Activated CD4-positive, alpha-beta T cell treated with anti-CD3 and anti-CD28 coated beads, Interleukin-10, Interleukin-2, amounts not matched to agents 100 ng/mL and 50 ng/mL, durations not matched to agents 16 hours and 8 hours (primary cell): ENCODE measurements around the gene LUC7L2.
"Not testable (repeated sequence)": the region's sequence is repeated elsewhere in the genome, so short reads cannot be mapped to it uniquely, and the experiment has no call there.

Source experiments
- DNase-seq: peaks from one replicate; pipeline ENCODE4 v3.0.0-alpha.2; 2020

Gene LUC7L2, protein sequence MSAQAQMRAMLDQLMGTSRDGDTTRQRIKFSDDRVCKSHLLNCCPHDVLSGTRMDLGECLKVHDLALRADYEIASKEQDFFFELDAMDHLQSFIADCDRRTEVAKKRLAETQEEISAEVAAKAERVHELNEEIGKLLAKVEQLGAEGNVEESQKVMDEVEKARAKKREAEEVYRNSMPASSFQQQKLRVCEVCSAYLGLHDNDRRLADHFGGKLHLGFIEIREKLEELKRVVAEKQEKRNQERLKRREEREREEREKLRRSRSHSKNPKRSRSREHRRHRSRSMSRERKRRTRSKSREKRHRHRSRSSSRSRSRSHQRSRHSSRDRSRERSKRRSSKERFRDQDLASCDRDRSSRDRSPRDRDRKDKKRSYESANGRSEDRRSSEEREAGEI

DNA sequence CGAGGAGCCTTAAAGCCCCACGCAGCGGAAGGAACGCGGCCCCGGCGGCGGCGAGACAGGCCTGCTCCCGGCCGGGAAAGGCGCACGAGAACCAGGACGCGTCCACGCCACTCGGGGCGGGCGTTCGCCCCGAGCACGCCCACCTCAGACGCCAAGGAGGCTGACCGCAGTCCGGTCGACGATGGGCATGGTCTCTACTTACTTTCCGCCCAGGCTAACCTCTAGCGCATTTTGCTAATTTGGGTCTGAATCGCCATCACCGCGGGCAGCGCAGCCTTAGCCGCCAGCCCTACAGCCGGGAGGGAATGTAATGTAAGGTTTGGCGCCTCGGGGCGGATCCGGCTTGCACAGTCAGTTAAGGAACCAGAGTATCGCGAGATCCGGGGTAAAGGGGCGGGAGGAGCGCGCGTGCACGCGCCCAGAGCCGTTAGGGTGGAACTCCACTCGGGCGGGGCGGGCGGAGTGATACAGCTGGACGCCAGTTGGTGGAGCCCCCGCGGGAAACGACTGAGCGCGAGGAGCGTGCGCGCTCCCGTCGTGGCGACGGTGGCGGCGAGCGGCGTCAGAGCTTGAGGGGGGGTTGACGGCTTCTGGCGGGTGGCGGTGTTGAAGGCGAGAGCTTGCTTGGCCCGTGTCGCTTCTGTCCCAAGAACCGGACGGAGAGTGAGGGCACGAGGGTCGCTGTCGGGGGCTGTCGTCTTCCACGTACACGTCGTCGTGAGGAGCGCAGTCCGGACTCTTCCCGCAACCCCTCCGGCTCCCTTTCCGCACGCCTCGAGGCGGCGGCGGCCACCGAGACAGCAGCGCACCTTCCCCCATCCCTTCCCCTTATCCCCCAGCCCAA lies at the start of gene LUC7L2:
LUC7L2 (plus strand) TSS at position 529 of the 844 bp plus-strand sequence. CDS start 368 bp downstream, outside the sequence.
- DNase-seq, result peak; percentile 99

DNA sequence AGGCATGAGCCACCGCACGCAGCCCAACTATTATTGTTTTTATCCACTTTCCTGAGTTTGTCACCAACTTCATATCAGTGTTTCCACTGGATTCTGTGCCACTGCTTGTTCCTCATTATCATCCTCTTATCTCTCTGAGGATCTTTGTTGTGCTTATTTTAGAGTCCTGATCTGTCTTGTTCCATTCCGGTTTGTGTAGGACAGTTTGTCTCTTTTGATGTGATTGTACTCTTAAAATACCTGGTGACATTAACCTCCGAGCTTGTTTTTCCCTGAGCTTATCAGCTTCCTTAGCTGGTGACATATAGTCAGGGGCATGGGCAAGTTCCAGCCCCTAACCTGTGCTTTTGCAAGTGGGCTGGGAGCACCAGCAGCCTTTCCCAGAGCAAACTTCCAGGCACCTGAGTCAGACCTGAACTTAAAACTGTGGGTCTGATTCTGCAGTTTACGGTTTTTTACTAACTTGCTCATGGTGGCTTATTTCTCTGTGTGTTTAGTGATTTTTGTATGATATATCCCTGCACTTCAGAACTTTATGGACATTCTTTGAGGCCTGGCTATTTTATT lies 41.7 kb upstream of the LUC7L2 start:
- no peak for DNase-seq

DNA sequence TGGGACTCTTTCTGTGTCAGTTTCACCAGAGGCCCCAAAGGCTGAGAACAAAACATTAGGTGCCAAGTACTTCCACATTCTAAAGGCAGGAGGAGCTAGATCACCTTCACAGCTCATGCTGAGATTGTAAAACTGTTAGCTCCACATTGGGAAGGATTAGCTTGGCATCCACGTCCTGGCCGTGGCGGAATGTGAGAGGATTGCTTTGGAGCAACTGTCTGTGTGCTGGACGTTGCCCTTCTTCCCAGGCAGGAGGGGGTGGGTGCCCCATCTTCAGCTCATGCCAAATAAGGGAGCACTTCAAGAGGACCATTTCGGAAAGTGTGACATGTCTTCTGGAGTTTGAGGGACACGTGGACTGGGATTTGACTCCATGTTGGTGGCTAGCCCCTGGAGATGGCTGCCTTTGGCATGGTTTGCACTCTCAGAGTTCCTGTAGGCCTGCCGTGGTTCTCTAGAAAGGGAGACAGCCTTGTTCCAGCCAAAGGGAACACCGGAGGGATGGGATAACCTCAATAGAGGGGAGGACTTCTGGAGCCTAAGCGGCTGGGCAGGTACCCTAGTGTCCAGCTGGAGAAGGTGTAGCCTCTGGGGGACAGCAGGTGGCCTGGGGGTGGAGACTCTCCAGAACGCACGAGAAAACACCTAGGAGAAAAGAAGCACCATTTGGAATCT lies 38.5 kb upstream of the LUC7L2 start:
- DNase-seq, result no peak

DNA sequence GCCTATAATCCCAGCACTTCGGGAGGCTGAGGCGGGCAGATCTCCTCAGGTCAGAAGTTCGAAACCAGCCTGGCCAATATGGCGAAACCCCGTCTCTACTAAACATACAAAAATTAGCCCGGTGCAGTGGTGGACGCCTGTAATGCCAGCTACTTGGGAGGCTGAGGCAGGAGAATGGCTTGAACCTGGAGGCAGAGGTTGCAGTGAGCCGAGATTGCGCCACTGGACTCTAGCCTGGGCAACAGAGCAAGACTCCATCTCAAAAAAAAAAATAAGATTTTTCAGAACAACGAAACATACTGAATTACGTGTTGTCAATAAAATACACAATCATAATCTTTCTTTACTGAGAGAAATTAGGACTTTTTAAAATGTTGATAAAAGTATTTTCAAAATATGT lies 35.0 kb upstream of the LUC7L2 start:
- not testable (repeated sequence) for DNase-seq

DNA sequence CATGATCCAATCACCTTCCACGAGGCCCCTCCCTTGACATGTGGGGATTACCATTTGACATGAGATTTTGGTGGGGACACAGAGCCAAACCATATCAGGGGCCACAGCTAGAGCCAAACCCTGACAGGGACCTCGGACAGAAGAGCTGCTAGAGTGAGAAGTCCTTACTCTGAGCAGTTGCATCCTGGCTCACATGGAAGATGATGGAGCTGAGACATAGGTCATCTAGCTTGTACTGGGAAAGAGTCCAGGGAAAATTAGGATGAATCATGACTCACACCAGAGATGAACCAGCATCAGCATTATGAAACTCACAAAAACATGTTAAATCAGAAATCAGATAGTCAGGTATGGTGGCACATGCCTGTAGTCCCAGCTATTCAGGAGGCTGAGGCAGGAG lies 31.3 kb upstream of the LUC7L2 start:
- DNase-seq, result no peak

DNA sequence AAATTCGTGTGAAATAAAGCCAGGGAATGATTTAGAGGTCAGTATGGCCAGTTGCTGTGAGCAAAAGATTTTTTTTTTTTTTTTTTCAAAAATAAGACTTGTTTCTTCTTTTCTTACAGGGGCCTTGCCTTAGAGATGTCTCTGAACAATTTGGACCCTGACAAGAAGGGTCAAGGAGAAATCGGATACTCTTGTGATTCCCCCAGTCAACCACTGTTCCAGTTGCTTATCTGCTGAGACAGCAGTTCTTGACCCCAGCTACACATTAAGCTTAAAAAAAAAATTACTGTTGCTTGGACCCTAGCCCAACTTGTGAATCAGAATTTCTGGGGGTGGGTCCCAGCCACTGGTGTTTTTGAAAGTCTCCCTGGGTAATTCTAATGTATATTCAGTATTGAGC lies 30.6 kb upstream of the LUC7L2 start:
- DNase-seq, result no peak

DNA sequence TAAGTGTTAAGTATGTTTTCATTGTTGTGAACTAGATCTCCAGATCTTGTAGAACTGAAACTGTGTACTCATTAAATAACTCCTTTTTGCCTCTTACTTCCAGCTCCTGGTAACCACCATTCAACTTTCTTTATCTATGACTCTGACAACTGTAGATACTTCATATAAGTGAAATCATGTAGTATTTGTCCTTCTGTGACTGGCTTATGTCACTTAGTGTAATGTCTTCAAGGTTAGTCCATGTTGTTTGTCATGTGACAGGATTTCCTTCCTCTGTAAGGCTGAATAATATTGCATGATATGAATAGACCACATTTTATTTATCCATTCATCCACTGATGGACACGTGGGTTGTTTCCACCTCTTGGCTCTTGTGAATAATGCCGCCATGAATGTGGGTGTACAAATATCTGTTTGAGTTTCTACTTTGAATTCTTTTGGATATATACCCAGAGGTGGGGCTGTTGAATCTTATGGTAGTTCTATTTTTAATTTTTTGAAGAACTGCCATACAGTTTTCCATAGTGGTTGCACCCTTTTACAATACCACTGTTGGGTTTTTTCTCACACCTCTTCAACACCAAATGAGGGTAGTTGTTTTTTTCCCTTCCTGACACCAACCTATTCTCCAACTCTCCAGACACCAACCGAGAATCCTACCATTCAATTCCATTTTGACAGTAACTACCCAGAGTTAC lies 29.2 kb upstream of the LUC7L2 start:
- peak; percentile 18 for DNase-seq

DNA sequence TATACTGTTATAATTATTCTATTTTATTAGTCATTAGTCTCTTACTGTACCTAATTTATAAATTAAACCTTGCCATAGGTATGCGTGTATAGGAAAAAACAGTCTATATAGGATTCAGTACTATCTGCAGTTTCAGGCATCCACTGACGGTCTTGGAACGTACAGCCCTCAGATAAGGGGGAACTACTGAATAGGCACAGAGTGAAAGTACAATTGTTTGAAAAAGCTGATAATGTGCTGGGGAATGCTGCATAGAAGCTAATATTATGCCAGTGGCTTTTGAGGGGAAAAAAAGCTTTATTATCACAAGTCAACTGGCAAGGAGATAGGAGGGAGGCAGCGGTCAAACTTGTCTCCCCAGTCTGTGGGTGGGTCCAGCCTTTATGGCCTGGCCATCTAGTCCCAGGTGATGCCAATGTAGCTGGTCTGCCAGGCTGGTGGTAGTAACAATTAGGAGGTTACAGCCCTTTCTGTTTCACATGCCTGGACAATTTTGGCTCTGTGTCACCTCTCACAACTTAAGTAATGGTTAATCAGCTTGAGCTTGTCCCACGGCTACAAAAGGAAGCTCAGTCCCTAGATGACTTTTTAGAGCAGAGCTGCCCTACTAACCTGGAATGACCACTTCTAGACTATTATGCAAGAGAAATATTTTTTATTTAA lies 26.9 kb upstream of the LUC7L2 start:
- DNase-seq, result no peak

DNA sequence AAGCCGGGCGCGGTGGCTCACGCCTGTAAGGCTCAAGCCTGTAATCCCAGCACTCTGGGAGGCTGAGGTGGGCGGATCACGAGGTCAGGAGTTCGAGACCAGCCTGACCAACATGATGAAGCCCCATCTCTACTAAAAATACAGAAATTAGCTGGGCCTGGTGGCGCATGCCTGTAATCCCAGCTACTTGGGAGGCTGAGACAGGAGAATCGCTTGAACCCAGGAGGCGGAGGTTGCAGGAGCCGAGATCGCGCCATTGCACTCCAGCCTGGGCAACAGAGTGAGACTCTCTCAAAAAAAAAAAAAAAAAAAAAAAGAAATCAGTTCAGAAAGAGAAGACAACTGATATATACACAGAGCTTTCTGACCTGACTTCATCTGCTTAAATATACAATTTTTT lies 26.3 kb upstream of the LUC7L2 start:
- DNase-seq, result not testable (repeated sequence)

DNA sequence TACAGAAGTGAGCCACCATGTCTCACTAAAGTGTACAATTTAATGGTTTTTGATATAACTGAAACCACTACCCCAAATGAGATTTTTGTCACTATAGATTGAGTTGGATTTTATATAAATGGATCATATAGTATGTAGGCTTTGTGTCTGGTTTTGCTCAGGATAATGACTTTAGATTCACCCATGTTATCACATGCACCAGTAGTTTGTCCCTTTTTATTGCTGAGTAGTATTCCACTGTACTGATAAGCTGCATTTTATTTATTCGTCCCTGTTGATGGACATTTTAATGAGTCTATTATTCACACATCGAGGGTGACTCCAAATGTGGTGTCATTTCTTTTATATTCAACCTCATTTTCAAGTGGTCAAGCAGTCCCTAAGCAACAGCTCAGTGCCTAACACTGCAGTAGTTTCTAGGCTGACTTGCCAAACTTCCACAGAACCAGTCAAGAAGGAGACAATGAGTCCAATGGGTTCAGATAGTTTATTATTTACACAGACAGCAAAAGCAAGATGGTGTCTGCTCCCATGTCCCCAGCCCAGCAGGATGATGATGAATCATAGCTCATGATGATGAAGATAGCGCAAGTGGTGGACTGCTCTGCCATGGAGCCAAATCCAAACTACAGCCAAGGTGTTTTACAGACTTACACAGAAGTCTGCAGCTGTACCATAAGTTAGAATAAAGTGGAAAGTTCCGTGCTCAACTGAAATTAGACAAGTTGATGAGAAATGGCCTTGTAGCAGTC lies 25.1 kb upstream of the LUC7L2 start:
- no peak for DNase-seq

DNA sequence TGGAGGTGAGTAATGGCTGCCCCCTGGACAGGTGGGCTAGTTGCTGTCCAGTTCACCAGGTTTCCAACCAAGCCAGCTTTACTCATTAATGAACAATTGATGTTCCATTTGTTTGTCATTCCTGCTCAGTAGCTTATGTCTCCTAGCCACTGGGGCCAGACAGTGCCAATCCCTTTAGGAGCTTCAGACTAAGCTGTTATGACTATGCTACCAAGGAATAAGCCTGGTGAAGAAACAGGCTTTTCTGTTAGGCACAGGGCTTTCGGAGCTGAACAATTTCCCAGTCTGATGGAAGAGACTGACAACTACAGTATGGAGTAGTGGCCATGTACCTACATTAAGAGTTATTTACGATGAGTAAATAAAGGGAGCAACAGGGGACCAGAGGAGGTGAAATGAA lies 20.7 kb upstream of the LUC7L2 start:
- DNase-seq, result no peak

DNA sequence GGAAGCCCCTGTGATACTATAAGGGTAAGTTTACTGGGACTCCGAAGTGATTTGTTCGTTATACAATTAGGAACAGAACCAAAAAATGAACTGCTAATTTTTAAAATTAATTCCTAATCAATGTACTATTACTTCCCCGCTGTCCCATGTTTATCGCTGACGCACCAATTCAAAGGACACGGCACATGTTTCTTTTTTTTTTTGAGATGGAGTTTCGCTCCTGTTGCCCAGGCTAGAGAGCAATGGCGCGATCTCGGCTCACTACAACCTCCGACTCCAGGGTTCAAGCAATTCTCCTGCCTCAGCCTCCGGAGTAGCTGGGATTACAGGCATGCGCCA lies 20.0 kb upstream of the LUC7L2 start:
- no peak for DNase-seq

DNA sequence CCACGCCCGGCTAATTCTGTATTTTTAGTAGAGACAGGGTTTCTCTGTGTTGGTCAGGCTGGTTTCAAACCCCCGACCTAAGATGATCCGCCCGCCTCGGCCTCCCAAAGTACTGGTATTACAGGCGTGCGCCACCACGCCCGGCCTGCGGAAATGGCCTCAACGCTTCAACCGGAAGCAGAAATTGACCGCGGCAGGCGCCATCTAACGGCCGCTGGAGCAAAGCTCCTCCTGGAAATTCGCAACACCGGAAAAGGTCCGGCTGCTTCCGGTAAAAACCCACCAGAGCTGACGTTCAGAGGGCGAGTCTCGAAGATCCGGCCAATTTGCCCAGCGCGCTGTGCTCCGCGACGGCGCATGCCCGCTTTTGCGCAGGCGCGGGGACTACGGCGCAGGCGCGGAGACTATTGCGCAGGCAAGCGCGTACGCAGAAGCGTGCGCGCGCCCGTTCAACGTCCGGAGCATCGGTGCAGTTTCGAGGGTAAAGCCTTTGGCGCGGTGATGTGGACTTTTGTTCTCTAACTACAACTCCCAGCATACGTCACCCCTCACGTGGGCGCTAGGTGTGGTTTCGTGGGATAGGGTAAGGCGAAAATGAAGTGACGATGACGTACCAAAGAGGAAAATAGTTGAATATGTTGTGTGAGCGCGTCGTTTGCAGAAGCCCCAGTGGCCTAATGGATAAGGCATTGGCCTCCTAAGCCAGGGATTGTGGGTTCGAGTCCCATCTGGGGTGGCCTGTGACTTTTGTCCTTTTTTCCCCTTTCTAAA lies 19.5 kb upstream of the LUC7L2 start:
- DNase-seq, result peak; percentile 98

DNA sequence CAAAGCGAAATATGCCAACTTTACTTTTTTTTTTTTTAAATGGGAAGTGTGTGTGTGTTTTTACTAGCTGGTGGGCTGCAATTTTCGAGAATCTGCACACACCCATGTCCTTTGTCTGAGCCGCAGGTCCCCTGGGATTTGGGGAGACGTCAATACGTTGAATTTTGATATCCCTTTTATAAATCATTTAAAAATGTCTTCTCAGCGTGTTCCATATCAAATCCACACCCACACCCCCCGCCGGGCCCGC lies 19.0 kb upstream of the LUC7L2 start:
- DNase-seq, result no peak

DNA sequence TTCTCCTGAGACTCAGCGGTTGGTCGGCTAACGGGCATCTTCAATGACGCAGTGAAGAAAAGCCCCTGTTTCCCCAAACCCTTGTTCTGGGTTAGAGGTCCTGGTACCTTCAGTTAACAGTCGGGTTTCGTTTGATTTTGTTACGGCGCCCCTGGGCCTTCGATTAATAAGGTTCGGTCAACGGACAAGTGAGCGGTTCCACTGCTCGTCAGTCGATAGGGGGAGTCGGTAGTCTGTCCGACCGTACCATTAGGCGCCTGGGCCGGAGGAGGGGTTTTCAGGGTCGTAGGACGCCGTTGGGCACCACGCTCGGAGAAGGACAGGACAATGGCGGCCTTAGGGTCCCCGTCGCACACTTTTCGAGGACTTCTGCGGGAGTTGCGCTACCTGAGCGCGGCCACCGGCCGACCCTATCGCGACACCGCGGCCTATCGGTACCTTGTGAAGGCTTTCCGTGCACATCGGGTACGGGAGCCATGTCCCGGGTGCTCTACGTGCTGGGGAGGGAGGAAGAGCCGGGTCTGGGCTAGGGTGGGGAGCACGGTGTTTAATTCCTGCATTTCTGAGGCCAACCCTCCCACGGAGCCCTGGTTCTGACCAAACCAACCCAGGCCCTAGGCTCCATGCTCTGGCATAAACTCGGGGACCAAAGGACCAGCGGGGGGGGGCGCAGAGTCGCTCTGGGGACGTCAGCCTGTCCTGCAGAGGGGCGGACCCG lies 18.5 kb upstream of the LUC7L2 start, which contains the start of gene FMC1:
FMC1 (plus strand) TSS at position 280 of the 718 bp plus-strand sequence; CDS start at position 328, 48 bp downstream.
- peak; percentile 95 for DNase-seq

DNA sequence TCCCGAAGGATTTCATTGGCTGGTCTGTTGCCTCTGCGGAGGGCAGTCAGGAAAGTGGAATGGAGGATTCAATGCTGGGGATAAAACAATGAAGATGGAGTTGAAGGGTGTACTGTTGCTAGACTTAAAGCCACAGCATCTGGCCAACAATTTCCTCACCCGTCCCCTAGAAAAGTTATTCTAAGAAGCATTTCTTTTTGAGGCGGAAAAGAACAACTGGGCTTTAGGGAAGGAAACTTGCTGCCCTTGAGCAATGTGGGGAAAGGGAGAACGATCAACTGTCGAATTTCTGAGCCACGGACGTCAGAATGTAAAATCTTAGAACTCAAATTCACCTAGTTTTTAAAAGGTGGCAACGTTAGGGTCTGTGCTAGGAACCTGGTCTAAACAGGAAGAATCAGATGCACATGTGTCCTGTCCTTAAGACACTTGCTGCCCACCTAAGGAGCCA lies 17.9 kb upstream of the LUC7L2 start:
- no peak for DNase-seq

DNA sequence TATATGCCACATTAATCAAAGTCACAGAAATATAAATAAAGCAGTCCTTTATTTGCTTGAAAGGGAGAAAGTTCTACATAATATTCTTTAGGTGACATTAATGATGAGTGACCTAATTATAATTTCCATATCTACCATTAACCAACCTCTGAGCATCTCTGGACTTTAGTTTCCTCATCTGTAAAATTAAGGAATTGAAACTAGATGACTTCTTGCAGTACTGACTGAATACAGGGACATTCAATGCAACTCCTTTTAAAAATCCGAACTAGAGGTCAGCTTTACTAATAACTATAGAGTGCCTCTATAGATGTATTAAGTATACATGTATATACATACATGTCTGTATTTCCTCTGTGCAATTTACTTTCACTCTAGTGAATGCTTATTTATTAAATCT lies 14.7 kb upstream of the LUC7L2 start:
- no peak for DNase-seq

DNA sequence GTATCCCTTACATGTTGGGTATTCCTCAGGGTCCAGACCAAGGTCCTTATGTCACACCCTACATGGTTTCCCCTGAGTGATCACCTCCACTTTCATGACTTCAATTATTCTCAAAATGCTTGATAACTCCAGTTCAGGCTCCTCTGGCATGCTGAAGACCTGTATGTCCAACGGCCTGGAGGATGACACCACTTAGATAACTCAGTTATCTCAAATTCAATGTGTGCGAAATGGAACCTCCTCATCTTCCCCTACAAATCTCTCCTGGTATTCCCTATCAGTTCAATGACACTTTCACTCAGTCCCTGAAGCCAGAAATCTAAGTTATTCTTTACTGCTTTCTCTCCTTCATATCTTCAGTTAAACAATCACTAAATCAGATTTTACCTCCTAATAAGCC lies 8.7 kb upstream of the LUC7L2 start:
- DNase-seq, result no peak

DNA sequence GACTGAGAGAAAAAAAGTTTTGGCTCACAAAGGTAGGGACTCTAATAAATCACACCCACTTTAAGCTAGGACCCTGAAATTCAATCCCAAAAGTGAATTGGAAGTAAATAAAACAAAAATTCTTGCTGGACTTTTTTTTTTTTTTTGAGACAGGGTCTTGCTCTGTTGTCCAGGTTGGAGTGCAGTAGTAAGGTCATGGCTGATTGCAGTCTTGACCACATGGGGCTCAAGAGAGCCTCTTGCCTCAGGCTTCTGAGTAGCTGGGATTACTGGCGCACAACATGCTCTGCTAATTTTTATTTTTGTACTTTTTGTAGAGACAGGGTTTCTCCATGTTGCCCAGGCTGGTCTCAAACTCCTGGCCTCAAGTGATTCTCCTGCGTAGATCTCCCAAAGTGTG lies 5.0 kb upstream of the LUC7L2 start:
- no peak for DNase-seq

DNA sequence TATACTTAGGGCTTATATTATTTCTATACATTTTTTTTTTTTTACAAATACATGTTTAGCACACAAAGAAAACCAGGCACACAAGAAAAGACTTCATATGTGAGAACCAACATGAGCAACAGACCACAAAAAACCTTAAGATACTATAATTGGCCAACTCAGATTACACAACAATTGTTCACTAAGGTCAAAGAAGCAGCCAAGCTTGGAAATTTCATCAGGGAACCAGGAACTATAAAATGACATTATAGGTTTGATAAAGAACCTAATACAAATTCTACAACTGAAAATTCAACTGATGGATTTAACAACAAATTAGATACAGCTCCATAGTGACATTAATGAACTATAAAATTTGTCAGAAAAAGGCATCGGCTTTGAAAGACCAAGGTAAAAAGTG lies 4.4 kb upstream of the LUC7L2 start:
- no peak for DNase-seq
